Kidney (tissue), 14 donors: ENCODE measurements around the gene B3GNT7. TPM values are rescaled to one million over a fixed set of nuclear protein-coding genes. Genes with fewer than 3 reads are reported as not detected.

ENCODE experiments used
- DNase-seq, 5 donors: peaks; one replicate each; pipeline ENCODE4 v3.0.0-alpha.2; 2013 to 2020
- FAIRE-seq: peaks from 2 replicates; lab custom pipeline; 2012; peaks lifted over from hg19 to GRCh38; lab: Jason Lieb, UNC
- H3K27ac ChIP-seq, 2 donors: one replicate each; pipeline ENCODE4 v1.7.0; 2013; ENCODE audit warnings: low read depth in 2 of 2, low read length in 2 of 2, inconsistent platforms in 1 of 2
- H3K27me3 ChIP-seq: one replicate; pipeline ENCODE4 v1.7.1; 2013; ENCODE audit warnings: low read length, inconsistent platforms; ENCODE audit not compliant: control insufficient read depth, insufficient read depth
- H3K36me3 ChIP-seq, 3 donors: one replicate each; pipeline versions ENCODE4 v1.7.0 to v1.7.1; 2013; ENCODE audit warnings: low read length in 3 of 3, control low read depth in 1 of 3, inconsistent platforms in 1 of 3; ENCODE audit not compliant: insufficient read depth in 3 of 3, control insufficient read depth in 2 of 3
- H3K4me1 ChIP-seq, 3 donors: one replicate each; pipeline versions ENCODE4 v1.7.0 to v1.7.1; 2013; ENCODE audit warnings: low read length in 3 of 3, inconsistent platforms in 1 of 3, low read depth in 1 of 3; ENCODE audit not compliant: control insufficient read depth in 2 of 3, insufficient read depth in 2 of 3
- H3K4me3 ChIP-seq, 3 donors: one replicate each; pipeline versions ENCODE4 v1.7.0 to v1.8.1; 2013; ENCODE audit warnings: low read length in 3 of 3, control low read depth in 1 of 3, inconsistent platforms in 1 of 3
- H3K9ac ChIP-seq, 3 donors: one replicate each; pipeline versions ENCODE4 v1.7.0 to v1.7.1; 2013; ENCODE audit warnings: low read length in 3 of 3, control low read depth in 1 of 3, inconsistent platforms in 1 of 3
- H3K9me3 ChIP-seq, 3 donors: one replicate each; pipeline versions ENCODE4 v1.7.0 to v1.7.1; 2013; ENCODE audit warnings: low read length in 3 of 3, control low read depth in 1 of 3, inconsistent platforms in 1 of 3; ENCODE audit not compliant: control insufficient read depth in 2 of 3, insufficient read depth in 1 of 3
- CTCF ChIP-seq: IDR thresholded peaks from 3 replicates; pipeline ENCODE4 v1.5.1; 2012; ENCODE audit warnings: mild to moderate bottlenecking, moderate library complexity, borderline replicate concordance; ENCODE audit not compliant: insufficient read depth; ENCODE audit errors: extremely low read depth
- intact Hi-C: fragments of 100-400 bp; cut with DNase I; formaldehyde crosslinking; loops from one replicate; pipeline ENCODE4 v1.11.1; 2022
- polyA plus RNA-seq: library from polyadenylated mRNA; stranded (reverse); fragments of 350-450 nt; fragmentation: Illumina TruSeq; extraction: RNeasy Lipid Tissue Mini Kit (QIAGEN cat#74804); gene quantifications from one replicate; pipeline ENCODE4 v1.2.3, GENCODE V29; 2014; ENCODE audit warnings: low read depth, low replicate concordance; ENCODE audit not compliant: insufficient read depth
- total RNA-seq: library from RNA; stranded (reverse); fragmentation: NEBNext Ultra II Directional; extraction: Animal tissue kit (Norgen Biotek cat#: 25700); gene quantifications from one replicate; pipeline ENCODE4 v1.2.1, GENCODE V29; 2021
- donor health status: control.
- donor health status: control.
- donor health status: control.
- donor health status: control.
- donor health status: control.
- donor health status: DM: yes; HTN: yes; CAD: no.
- donor health status: Normal renal cell carcinoma (clear cell type).

B3GNT7 gene
- total and polyA plus RNA-seq, 2 donors from 2014 or later: 2.4 to 9.3 TPM

- Histone ChIP-seq H3K4me3 (no peak overlapping the region), H3K9ac (no peak overlapping the region), H3K36me3 (no peaks in the 10 kb centered on the region), H3K27me3 (no peaks in the 10 kb centered on the region), H3K4me1 (no peaks in the 10 kb centered on the region), H3K9me3 (peaks cover 0 to 7% (median 0%) of the 10 kb centered on the region in 3 donors), H3K27ac (no peak overlapping the region)
- FAIRE-seq (no peak), DNase-seq (no peak)
- TF ChIP-seq CTCF: no peak
- intact Hi-C loops: no loop called here
These were observed 15.2 kb upstream of the B3GNT7 start for GRCh38 chr2:231380307-231380706.

- Histone ChIP-seq H3K9me3 (peaks cover 0 to 7% (median 0%) of the 10 kb centered on the region in 3 donors), H3K9ac (no peak overlapping the region), H3K36me3 (no peaks in the 10 kb centered on the region), H3K27ac (no peak overlapping the region), H3K4me1 (no peaks in the 10 kb centered on the region), H3K27me3 (no peaks in the 10 kb centered on the region), H3K4me3 (no peak overlapping the region)
- intact Hi-C loops: no loop called here
- TF ChIP-seq CTCF: no peak
- DNase-seq (no peak), FAIRE-seq (no peak)
These were observed 14.3 kb upstream of the B3GNT7 start for GRCh38 chr2:231380991-231381847.

GRCh38 chr2:231382116-231382515 lies 13.4 kb upstream of the B3GNT7 start:
- FAIRE-seq (no peak), DNase-seq (no peak)
- Histone ChIP-seq H3K27me3 (no peaks in the 10 kb centered on the region), H3K36me3 (no peaks in the 10 kb centered on the region), H3K9me3 (peaks cover 0 to 7% (median 0%) of the 10 kb centered on the region in 3 donors), H3K4me3 (no peak overlapping the region), H3K27ac (no peak overlapping the region), H3K9ac (no peak overlapping the region), H3K4me1 (no peaks in the 10 kb centered on the region)
- intact Hi-C loops: no loop called here
- TF ChIP-seq CTCF: no peak
